K562 (cell line): ENCODE measurements around the gene WDFY2. TPM values are rescaled to one million over a fixed set of nuclear protein-coding genes. Genes with fewer than 3 reads are reported as not detected.

Experiments
- ATAC-seq: fragments of 200-7000 bp; cut with Tn5 transposase; 3 replicates; pipeline ENCODE4 v1.9.1; 2020; ENCODE audit warnings: moderate library complexity
- BruUV-seq: library from RNA; stranded (reverse); fragments of 400-500 nt; replicated peaks from 2 replicates; lab custom pipeline; 2021; lab: Mats Ljungman, UMichigan
- CTCF ChIA-PET: fragments of 300-600 bp; formaldehyde crosslinking; extraction: SDS; loops from one replicate; lab custom pipeline; 2021; ENCODE audit warnings: low intra/inter-chr PET ratio; lab: Yijun Ruan, JAX
- POLR2A ChIA-PET: fragments of 300-600, 350-650 bp; sonication (Branson Sonifier 250); formaldehyde crosslinking; extraction: SDS; loops from one replicate; lab custom pipeline; 2021; ENCODE audit warnings: antibody characterized with exemption, inconsistent platforms; lab: Yijun Ruan, JAX
- DNase-seq, 4 experiments: peaks; one replicate each; pipeline versions ENCODE4 v3.0.0 to v3.0.0-alpha.2; 2011 to 2018; ENCODE audit warnings: low spot score in 3 of 4, mixed read lengths in 3 of 4; ENCODE audit errors: extremely low read depth in 1 of 4
- FAIRE-seq: peaks from 2 replicates; lab custom pipeline; 2011; peaks lifted over from hg19 to GRCh38; lab: Jason Lieb, UNC
- H2AFZ ChIP-seq: 2 replicates; pipeline ENCODE4 v1.6.0; 2011; ENCODE audit warnings: low read depth, low read length, control low read depth, inconsistent platforms
- H3K27ac ChIP-seq: fragments of 200-600 bp; 3 replicates; pipeline ENCODE4 v1.8.0; 2011; ENCODE audit warnings: low read depth, mild to moderate bottlenecking, control low read depth, inconsistent platforms, low read length, moderate library complexity, mixed read lengths; ENCODE audit errors: extremely low read depth
- H3K27me3 ChIP-seq, 2 experiments: fragments of 300-600 bp in 1 of 2; 2 replicates in 1 of 2; 3 replicates in 1 of 2; pipeline versions ENCODE4 v1.6.0 to v1.8.0; 2011; ENCODE audit warnings: inconsistent platforms in 2 of 2, low read length in 2 of 2, mild to moderate bottlenecking in 1 of 2, mixed read lengths in 1 of 2, moderate library complexity in 1 of 2; ENCODE audit not compliant: control insufficient read depth in 2 of 2, insufficient read depth in 2 of 2
- H3K36me3 ChIP-seq: fragments of 300-600 bp; 3 replicates; pipeline ENCODE4 v1.8.0; 2011; ENCODE audit warnings: mild to moderate bottlenecking, low read length, inconsistent platforms; ENCODE audit not compliant: control insufficient read depth, insufficient read depth
- H3K4me1 ChIP-seq, 2 experiments: fragments of 200-600 bp in 1 of 2; replicated peaks in 1 of 2; 2 replicates in 1 of 2; 3 replicates in 1 of 2; pipeline versions ENCODE4 v1.5.1 to v1.8.0; 2011; ENCODE audit warnings: inconsistent platforms in 2 of 2, low read length in 2 of 2, mild to moderate bottlenecking in 1 of 2, mixed read lengths in 1 of 2, moderate library complexity in 1 of 2; ENCODE audit not compliant: control insufficient read depth in 2 of 2, insufficient read depth in 2 of 2
- H3K4me2 ChIP-seq: 2 replicates; pipeline ENCODE4 v1.6.1; 2011; ENCODE audit warnings: low read length, control low read depth, inconsistent platforms, mixed read lengths; ENCODE audit not compliant: insufficient read depth
- H3K4me3 ChIP-seq: fragments of 200-600 bp; sonication (generic), shearing (Covaris generic); 2 replicates; pipeline ENCODE4 v1.5.1; 2016; ENCODE audit warnings: control low read depth, inconsistent platforms
- H3K79me2 ChIP-seq: fragments of 200-600 bp; 3 replicates; pipeline ENCODE4 v1.8.0; 2011; ENCODE audit warnings: low read length, inconsistent platforms; ENCODE audit not compliant: control insufficient read depth, insufficient read depth
- H3K9ac ChIP-seq, 2 experiments: 2 replicates each; pipeline versions ENCODE4 v1.6.0 to v1.6.1; 2011; ENCODE audit warnings: low read depth in 2 of 2, low read length in 2 of 2, control low read depth in 1 of 2, inconsistent platforms in 1 of 2, mild to moderate bottlenecking in 1 of 2, mixed read lengths in 1 of 2; ENCODE audit not compliant: insufficient read depth in 1 of 2
- H3K9me1 ChIP-seq: one replicate; pipeline ENCODE4 v1.6.0; 2011; ENCODE audit warnings: inconsistent platforms, mild to moderate bottlenecking, low read length, moderate library complexity; ENCODE audit not compliant: control insufficient read depth, insufficient read depth
- H3K9me3 ChIP-seq: replicated peaks from 2 replicates; pipeline ENCODE4 v1.5.1; 2011; ENCODE audit warnings: low read depth, low read length, inconsistent platforms; ENCODE audit not compliant: control insufficient read depth, insufficient read depth
- H4K20me1 ChIP-seq: replicated peaks from 2 replicates; pipeline ENCODE4 v1.6.1; 2011; ENCODE audit warnings: low read length, inconsistent platforms, mixed read lengths; ENCODE audit not compliant: control insufficient read depth, insufficient read depth
- BRF1 ChIP-seq: IDR thresholded peaks from 3 replicates; pipeline ENCODE4 v1.6.1; 2011; ENCODE audit warnings: borderline replicate concordance, mild to moderate bottlenecking; ENCODE audit not compliant: insufficient read length; ENCODE audit errors: extremely low read depth
- CREB1 ChIP-seq, 2 experiments: sonication (generic) in 1 of 2; formaldehyde crosslinking in 1 of 2; IDR thresholded peaks; 2 replicates each; pipeline versions ENCODE4 v1.6.1 to v1.8.0; 2012 to 2022; ENCODE audit warnings: inconsistent platforms in 1 of 2, mild to moderate bottlenecking in 1 of 2, missing genetic modification reagents in 1 of 2, moderate library complexity in 1 of 2
- MAX ChIP-seq: sonication (generic); formaldehyde crosslinking; IDR thresholded peaks from 2 replicates; pipeline ENCODE4 v1.9.0; 2022; ENCODE audit warnings: mild to moderate bottlenecking, missing genetic modification reagents
- NR0B1 ChIP-seq: fragments of 450-650 bp; IDR thresholded peaks from one replicate; pipeline ENCODE4 v1.6.1; 2018; ENCODE audit warnings: mild to moderate bottlenecking, moderate library complexity; ENCODE audit not compliant: partially characterized antibody
- TBP ChIP-seq: optimal IDR thresholded peaks from 2 replicates; pipeline ENCODE3; 2011; ENCODE audit warnings: low read depth, low read length, improper control_type of control experiment
- TEAD2 ChIP-seq: fragments of 450-650 bp; IDR thresholded peaks from 2 replicates; pipeline ENCODE4 v1.6.1; 2016; ENCODE audit warnings: missing genetic modification characterization, control low read depth, missing compliant biosample characterization
- U2AF1 ChIP-seq: fragments of 200-400 bp; formaldehyde crosslinking; optimal IDR thresholded peaks from 2 replicates; pipeline ENCODE3; 2017; ENCODE audit warnings: mild to moderate bottlenecking, low read depth, low read length, moderate library complexity
- ZNF140 ChIP-seq: fragments of 250-450 bp; sonication (Bioruptor Pico); IDR thresholded peaks from 2 replicates; pipeline ENCODE4 v1.8.0; 2021; ENCODE audit warnings: moderate library complexity, mild to moderate bottlenecking, inconsistent platforms
- ZNF644 ChIP-seq: fragments of 200-800 bp; sonication (Bioruptor generic); IDR thresholded peaks from 2 replicates; pipeline ENCODE4 v1.6.1; 2016; ENCODE audit warnings: low read depth, missing genetic modification characterization, missing compliant biosample characterization
- WGBS: fragments of 100-300 bp; shearing (Covaris generic); methylation state at CpG from one replicate; pipeline ENCODE4 v1.1.6; 2016; ENCODE audit warnings: low coverage, mixed read lengths; ENCODE audit not compliant: insufficient coverage; ENCODE audit errors: missing lambda C conversion rate; 5-methylcytosine and 5-hydroxymethylcytosine counted together
- in situ Hi-C: fragments of 300-500 bp; cut with MboI; formaldehyde crosslinking; loops from 4 replicates; pipeline ENCODE4 v1.15.0; 2018; ENCODE audit warnings: inconsistent platforms, mixed read lengths
- intact Hi-C: fragments of 100-400 bp; cut with micrococcal nuclease; formaldehyde crosslinking; loops from 2 replicates; pipeline ENCODE4 v1.14.2; 2022
- polyA plus RNA-seq, 8 experiments: library from polyadenylated mRNA; depleted of rRNA in 4 of 8; stranded (reverse) in 5 of 8; unstranded in 3 of 8; fragments of >200 nt; fragmentation: Nextera tagmentation in 2 of 8; fragmentation: Illumina TruSeq in 1 of 8; extraction: Ambion mirVana in 2 of 8; extraction: Trizol in 1 of 8; gene quantifications; 2 replicates each; pipeline versions ENCODE4 v1.2.1 to v1.2.3, GENCODE V29; 2011 to 2014; ENCODE audit warnings: inconsistent platforms in 1 of 8, missing spikeins in 1 of 8
- total RNA-seq, 7 experiments: library from RNA; depleted of rRNA in 6 of 7; stranded (reverse); fragments of >200 nt in 6 of 7; fragmentation: Illumina TruSeq in 2 of 7; extraction: Trizol in 2 of 7; gene quantifications; 2 replicates each; pipeline versions ENCODE4 v1.2.1 to v1.2.3, GENCODE V29; 2011 to 2021; ENCODE audit warnings: low replicate concordance in 1 of 7
- TF ChIP-seq, protein P1 (sequence below): sonication (generic); formaldehyde crosslinking; IDR thresholded peaks from 2 replicates; pipeline ENCODE4 v1.8.1; 2023; ENCODE audit warnings: mild to moderate bottlenecking, missing genetic modification reagents

Gene WDFY2
- total and polyA plus RNA-seq, 9 of the 15 experiments (the other 6 are each of a cell fraction or from before 2014, with no cell fraction given), result 0.66 to 6.4 (median 4.4) TPM

- TF ChIP-seq U2AF1 (no peak), MAX (no peak)
- ChIA-PET CTCF (no interaction called here), POLR2A (no interaction called here)
- Histone ChIP-seq H3K9me3 (no peaks in the 10 kb centered on the region), H3K27me3 (no peaks in the 10 kb centered on the region), H3K79me2 (no peaks in the 10 kb centered on the region), H3K4me2 (no peak overlapping the region), H4K20me1 (no peaks in the 10 kb centered on the region), H3K4me1 (no peaks in the 10 kb centered on the region; a peak in 1 of 5 replicates), H3K4me3 (no peak overlapping the region), H2AFZ (no peak overlapping the region), H3K9ac (no peak overlapping the region), H3K9me1 (no peaks in the 10 kb centered on the region), H3K27ac (no peak overlapping the region), H3K36me3 (no peaks in the 10 kb centered on the region)
- ATAC-seq (no peak), DNase-seq (no peak), FAIRE-seq (no peak)
- intact Hi-C loops, result no loop called here
- in situ Hi-C loops, result no loop called here
- WGBS, result 0% methylated on average over 1 of the region's 1 CpG
- BruUV-seq, result no TSS peak
Observed at GRCh38 chr13:51559946-51560735, 24.1 kb upstream of the WDFY2 start.

DNA sequence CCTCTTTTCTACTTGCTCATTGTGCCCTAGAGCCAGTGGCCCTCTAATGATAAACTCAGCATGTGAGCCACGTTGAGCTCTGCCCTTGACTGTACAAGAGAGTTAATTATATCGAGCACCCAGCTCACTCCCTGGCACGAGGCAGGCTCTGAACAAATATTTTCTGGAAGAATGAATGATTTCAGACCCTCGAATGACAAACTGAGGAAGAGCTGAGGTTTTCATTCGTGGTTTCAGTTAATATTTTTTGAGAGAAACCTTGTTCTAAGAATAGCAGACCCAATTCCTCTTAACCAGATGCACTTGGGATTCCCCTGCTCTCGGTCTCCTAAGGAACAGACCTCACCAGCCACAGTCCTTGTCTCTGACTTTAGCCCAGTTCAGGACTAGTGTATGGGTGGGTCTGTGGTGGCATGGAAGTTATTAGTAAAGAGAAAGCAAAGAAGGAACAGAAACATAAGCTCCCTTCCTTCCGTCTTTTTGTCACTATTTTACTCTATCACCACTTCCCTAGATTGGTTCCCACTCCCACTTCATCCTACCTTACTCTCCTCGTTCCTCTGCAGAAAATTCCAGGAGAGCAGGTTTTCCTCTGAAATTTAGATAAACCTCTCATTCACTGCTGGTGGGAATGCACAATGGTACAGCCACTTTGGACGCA is 22.1 kb upstream of the WDFY2 start:
- no peaks in the 10 kb centered on the region for H3K9me1 ChIP-seq
- no peak overlapping the region for H2AFZ ChIP-seq
- H3K4me2 ChIP-seq, result no peak overlapping the region
- no peak overlapping the region for H3K4me3 ChIP-seq
- POLR2A ChIA-PET, result interaction anchor here (1.5 kb wide), 1 partner anchor 9 kb away, joined by 4 read pairs; no protein-coding TSS in a partner anchor
- no peaks in the 10 kb centered on the region for H3K9me3 ChIP-seq
- in situ Hi-C loops (no loop called here), intact Hi-C loops (no loop called here)
- H3K27ac ChIP-seq, result no peak overlapping the region
- no peaks in the 10 kb centered on the region; a peak in 1 of 5 replicates for H3K4me1 ChIP-seq
- no TSS peak for BruUV-seq
- no peaks in the 10 kb centered on the region for H4K20me1 ChIP-seq
- no peaks in the 10 kb centered on the region for H3K36me3 ChIP-seq
- no peak for DNase-seq
- no peak for ATAC-seq
- H3K9ac ChIP-seq, result no peak overlapping the region
- 19% methylated on average over 8 of the region's 9 CpGs for WGBS
- FAIRE-seq, result no peak
- no peaks in the 10 kb centered on the region for H3K27me3 ChIP-seq
- H3K79me2 ChIP-seq, result no peaks in the 10 kb centered on the region
- CTCF ChIA-PET, result no interaction called here
- TF ChIP-seq ZNF644 (tag) (no peak), BRF1 (no peak), ZNF140 (no peak), TBP (no peak), CREB1 (IDR thresholded peaks at IDR 0.05) (no peak), CREB1 (CRISPR knock-in tag; IDR thresholded peaks at IDR 0.05) (no peak), NR0B1 (no peak), TEAD2 (tag) (no peak)
- TF ChIP-seq, protein P1, sequence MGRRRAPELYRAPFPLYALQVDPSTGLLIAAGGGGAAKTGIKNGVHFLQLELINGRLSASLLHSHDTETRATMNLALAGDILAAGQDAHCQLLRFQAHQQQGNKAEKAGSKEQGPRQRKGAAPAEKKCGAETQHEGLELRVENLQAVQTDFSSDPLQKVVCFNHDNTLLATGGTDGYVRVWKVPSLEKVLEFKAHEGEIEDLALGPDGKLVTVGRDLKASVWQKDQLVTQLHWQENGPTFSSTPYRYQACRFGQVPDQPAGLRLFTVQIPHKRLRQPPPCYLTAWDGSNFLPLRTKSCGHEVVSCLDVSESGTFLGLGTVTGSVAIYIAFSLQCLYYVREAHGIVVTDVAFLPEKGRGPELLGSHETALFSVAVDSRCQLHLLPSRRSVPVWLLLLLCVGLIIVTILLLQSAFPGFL (CRISPR knock-in tag), result no peak
